Vagina (tissue), 2 donors: ENCODE measurements around the gene CAPZA1. TPM values are rescaled to one million over a fixed set of nuclear protein-coding genes. Genes with fewer than 3 reads are reported as not detected.

Source experiments
- DNase-seq, 2 donors: peaks; one replicate each; pipeline ENCODE4 v3.0.0-alpha.2; 2017; ENCODE audit errors: extremely low spot score in 2 of 2
- H3K27ac ChIP-seq: fragments of 200-600 bp; sonication (generic); one replicate; pipeline ENCODE4 v1.5.1; 2019
- H3K27me3 ChIP-seq: fragments of 200-600 bp; sonication (generic); one replicate; pipeline ENCODE4 v1.5.1; 2019
- H3K36me3 ChIP-seq, 2 donors: fragments of 200-600 bp; sonication (generic); one replicate each; pipeline ENCODE4 v1.5.1; 2017 to 2019
- H3K4me1 ChIP-seq: fragments of 200-600 bp; sonication (generic); one replicate; pipeline ENCODE4 v1.5.1; 2019
- H3K4me3 ChIP-seq, 2 donors: fragments of 200-600 bp; sonication (generic); 1 replicate in 1 of 2; 2 replicates in 1 of 2; pipeline ENCODE4 v1.5.1; 2016 to 2019
- H3K9me3 ChIP-seq: fragments of 200-600 bp; sonication (generic); one replicate; pipeline ENCODE4 v1.5.1; 2019
- CTCF ChIP-seq, 3 experiments: fragments of 450-650 bp in 2 of 3; fragments of 200-600 bp in 1 of 3; sonication (generic) in 1 of 3; IDR thresholded peaks; one replicate each; pipeline ENCODE4 v1.5.1; 2017 to 2019; ENCODE audit warnings: antibody characterized with exemption in 3 of 3, mild to moderate bottlenecking in 2 of 3, moderate library complexity in 2 of 3
- POLR2A ChIP-seq, 2 donors: fragments of 450-650 bp; IDR thresholded peaks; one replicate each; pipeline ENCODE4 v1.6.1; 2017; ENCODE audit warnings: antibody characterized with exemption in 2 of 2, mild to moderate bottlenecking in 2 of 2, moderate library complexity in 2 of 2
- POLR2AphosphoS5 ChIP-seq, 2 donors: sonication (generic); formaldehyde crosslinking; IDR thresholded peaks; one replicate each; pipeline ENCODE4 v1.9.0; 2017; ENCODE audit warnings: antibody characterized with exemption in 2 of 2, mild to moderate bottlenecking in 2 of 2, low read depth in 1 of 2; ENCODE audit not compliant: insufficient read depth in 1 of 2
- intact Hi-C: fragments of 100-400 bp; cut with DNase I; formaldehyde crosslinking; loops from one replicate; pipeline ENCODE4 v1.15.1; 2023
- total RNA-seq: library from RNA; depleted of rRNA; stranded (reverse); fragments of >200 nt; gene quantifications from one replicate; pipeline ENCODE4 v1.2.3, GENCODE V29; 2016

Gene CAPZA1
- total RNA-seq, 1 donor from 2014 or later, result 126 TPM

- peaks cover 0 to 6% of the 10 kb centered on the region in 2 donors for H3K36me3 ChIP-seq
These were observed 37.9 kb upstream of the CAPZA1 start for GRCh38 chr1:112581586-112582192.

GRCh38 chr1:112583366-112583765 lies 36.3 kb upstream of the CAPZA1 start:
- no peaks in the 10 kb centered on the region for H3K27me3 ChIP-seq
- H3K27ac ChIP-seq, result no peak overlapping the region
- H3K36me3 ChIP-seq, result no peaks in the 10 kb centered on the region
- intact Hi-C loops, result no loop called here
- DNase-seq, result no peak
- no peak overlapping the region for H3K4me3 ChIP-seq
- TF ChIP-seq POLR2AphosphoS5 (IDR thresholded peaks at IDR 0.05; ENCODE audit: insufficient read depth in 1 of 2, low read depth in 1 of 2), result no peak
- no peak for TF ChIP-seq CTCF (IDR thresholded peaks at IDR 0.05)
- TF ChIP-seq POLR2A (IDR thresholded peaks at IDR 0.05), result no peak
- H3K4me1 ChIP-seq, result peaks cover 11% of the 10 kb centered on the region
- peaks cover 6% of the 10 kb centered on the region for H3K9me3 ChIP-seq

More at GRCh38 chr1:112581586-112582192, 37.9 kb upstream of the CAPZA1 start:
- no peaks in the 10 kb centered on the region for H3K27me3 ChIP-seq
- no peak for DNase-seq
- TF ChIP-seq POLR2AphosphoS5 (IDR thresholded peaks at IDR 0.05; ENCODE audit: insufficient read depth in 1 of 2, low read depth in 1 of 2), result no peak
- TF ChIP-seq CTCF (IDR thresholded peaks at IDR 0.05), result no peak
- TF ChIP-seq POLR2A (IDR thresholded peaks at IDR 0.05), result no peak
- no peak overlapping the region for H3K4me3 ChIP-seq
- peaks cover 11% of the 10 kb centered on the region for H3K4me1 ChIP-seq
- H3K9me3 ChIP-seq, result no peaks in the 10 kb centered on the region
- H3K27ac ChIP-seq, result no peak overlapping the region
- intact Hi-C loops, result no loop called here

GRCh38 chr1:112589766-112590165 lies 29.9 kb upstream of the CAPZA1 start:
- Histone ChIP-seq H3K9me3 (peaks cover 6% of the 10 kb centered on the region), H3K27ac (no peak overlapping the region), H3K36me3 (peaks cover 0 to 21% of the 10 kb centered on the region in 2 donors), H3K27me3 (no peaks in the 10 kb centered on the region), H3K4me3 (no peak overlapping the region), H3K4me1 (no peaks in the 10 kb centered on the region)
- no peak for TF ChIP-seq POLR2A (IDR thresholded peaks at IDR 0.05)
- no peak for TF ChIP-seq POLR2AphosphoS5 (IDR thresholded peaks at IDR 0.05; ENCODE audit: insufficient read depth in 1 of 2, low read depth in 1 of 2)
- no peak for TF ChIP-seq CTCF (IDR thresholded peaks at IDR 0.05)
- intact Hi-C loops, result no loop called here
- DNase-seq, result no peak

GRCh38 chr1:112594208-112594876 lies 25.3 kb upstream of the CAPZA1 start:
- intact Hi-C loops, result no loop called here
- no peaks in the 10 kb centered on the region for H3K4me1 ChIP-seq
- H3K36me3 ChIP-seq, result peaks cover 0 to 32% of the 10 kb centered on the region in 2 donors
- no peak for TF ChIP-seq POLR2A (IDR thresholded peaks at IDR 0.05)
- no peak for TF ChIP-seq POLR2AphosphoS5 (IDR thresholded peaks at IDR 0.05; ENCODE audit: insufficient read depth in 1 of 2, low read depth in 1 of 2)
- TF ChIP-seq CTCF (IDR thresholded peaks at IDR 0.05), result no peak
- DNase-seq, result no peak
- H3K4me3 ChIP-seq, result no peak overlapping the region
- H3K27me3 ChIP-seq, result no peaks in the 10 kb centered on the region
- no peaks in the 10 kb centered on the region for H3K9me3 ChIP-seq
- H3K27ac ChIP-seq, result no peak overlapping the region

GRCh38 chr1:112599477-112599876 lies 20.2 kb upstream of the CAPZA1 start:
- no peak for TF ChIP-seq POLR2A (IDR thresholded peaks at IDR 0.05)
- TF ChIP-seq CTCF (IDR thresholded peaks at IDR 0.05), result no peak
- TF ChIP-seq POLR2AphosphoS5 (IDR thresholded peaks at IDR 0.05; ENCODE audit: insufficient read depth in 1 of 2, low read depth in 1 of 2), result no peak
- H3K27ac ChIP-seq, result no peak overlapping the region
- no peak for DNase-seq
- H3K4me3 ChIP-seq, result no peak overlapping the region
- no peaks in the 10 kb centered on the region for H3K27me3 ChIP-seq
- H3K9me3 ChIP-seq, result no peaks in the 10 kb centered on the region
- no peaks in the 10 kb centered on the region for H3K4me1 ChIP-seq
- intact Hi-C loops, result no loop called here
- peaks cover 0 to 23% of the 10 kb centered on the region in 2 donors for H3K36me3 ChIP-seq
